C4-2B (cell line): ENCODE results near the gene SKAP2.

Experiments
- CTCF ChIP-seq: fragments of 450-650 bp; conservative IDR thresholded peaks from 2 replicates; pipeline ENCODE4 v1.5.1; 2017; ENCODE audit warnings: mild to moderate bottlenecking
- ZFX ChIP-seq: fragments of 450-650 bp; IDR thresholded peaks from 2 replicates; pipeline ENCODE4 v1.6.1; 2017

GRCh38 chr7:26841003-26841739, 23.2 kb downstream of the SKAP2 start:
- TF ChIP-seq ZFX (no peak), CTCF (no peak)
